Astrocyte (in vitro differentiated cells and primary cell): ENCODE data around the gene FLT3. TPM values are rescaled to one million over a fixed set of nuclear protein-coding genes. Genes with fewer than 3 reads are reported as not detected.

Experiments
- DNase-seq: peaks from one replicate; pipeline ENCODE4 v3.0.0-alpha.2; 2010; ENCODE audit warnings: low read depth
- FAIRE-seq: peaks from 2 replicates; lab custom pipeline; 2011; peaks lifted over from hg19 to GRCh38; lab: Jason Lieb, UNC
- H2AFZ ChIP-seq: 2 replicates; pipeline ENCODE4 v1.6.0; 2012; ENCODE audit warnings: low read depth, low read length, inconsistent platforms
- H3K27ac ChIP-seq: 2 replicates; pipeline ENCODE4 v1.5.1; 2011; ENCODE audit warnings: low read depth, low read length, inconsistent platforms
- H3K27me3 ChIP-seq: 2 replicates; pipeline ENCODE4 v1.6.0; 2011; ENCODE audit warnings: low read length, inconsistent platforms; ENCODE audit not compliant: insufficient read depth
- H3K36me3 ChIP-seq: 2 replicates; pipeline ENCODE4 v1.5.1; 2011; ENCODE audit warnings: low read length, inconsistent platforms; ENCODE audit not compliant: insufficient read depth
- H3K4me1 ChIP-seq: 2 replicates; pipeline ENCODE4 v1.5.1; 2011; ENCODE audit warnings: low read length, inconsistent platforms; ENCODE audit not compliant: insufficient read depth
- H3K4me2 ChIP-seq: 2 replicates; pipeline ENCODE4 v1.6.0; 2012; ENCODE audit warnings: low read length, inconsistent platforms
- H3K4me3 ChIP-seq: 2 replicates; pipeline ENCODE4 v1.5.1; 2011; ENCODE audit warnings: low read depth, mild to moderate bottlenecking, low read length, inconsistent platforms; ENCODE audit not compliant: insufficient read depth
- H3K79me2 ChIP-seq: 2 replicates; pipeline ENCODE4 v1.6.0; 2012; ENCODE audit warnings: mild to moderate bottlenecking, low read length, inconsistent platforms; ENCODE audit not compliant: insufficient read depth
- H3K9ac ChIP-seq: 2 replicates; pipeline ENCODE4 v1.6.0; 2012; ENCODE audit warnings: mild to moderate bottlenecking, low read length, inconsistent platforms
- H3K9me3 ChIP-seq: 2 replicates; pipeline ENCODE4 v1.5.1; 2012; ENCODE audit warnings: low read depth, mild to moderate bottlenecking, low read length, inconsistent platforms; ENCODE audit not compliant: insufficient read depth
- H4K20me1 ChIP-seq: 2 replicates; pipeline ENCODE4 v1.6.0; 2012; ENCODE audit warnings: low read length, inconsistent platforms; ENCODE audit not compliant: insufficient read depth
- H3K27ac Mint-ChIP-seq: one replicate; pipeline ENCODE4 v1.8.0; 2021; ENCODE audit warnings: mild to moderate bottlenecking, mixed read lengths; ENCODE audit not compliant: unreplicated experiment
- H3K27me3 Mint-ChIP-seq: one replicate; pipeline ENCODE4 v1.8.0; 2021; ENCODE audit warnings: low read depth, mixed read lengths; ENCODE audit not compliant: unreplicated experiment
- H3K36me3 Mint-ChIP-seq: one replicate; pipeline ENCODE4 v1.8.0; 2021; ENCODE audit warnings: low read depth, mixed read lengths; ENCODE audit not compliant: unreplicated experiment
- H3K4me1 Mint-ChIP-seq: one replicate; pipeline ENCODE4 v1.8.0; 2021; ENCODE audit warnings: low read depth, mixed read lengths; ENCODE audit not compliant: unreplicated experiment
- H3K4me3 Mint-ChIP-seq: one replicate; pipeline ENCODE4 v1.8.0; 2021; ENCODE audit warnings: mild to moderate bottlenecking, moderate library complexity, mixed read lengths; ENCODE audit not compliant: unreplicated experiment
- H3K9me3 Mint-ChIP-seq: one replicate; pipeline ENCODE4 v1.8.0; 2021; ENCODE audit warnings: mild to moderate bottlenecking, mixed read lengths; ENCODE audit not compliant: unreplicated experiment
- CTCF ChIP-seq: IDR thresholded peaks from 2 replicates; pipeline ENCODE4 v1.5.1; 2011; ENCODE audit warnings: low read depth, mild to moderate bottlenecking, inconsistent platforms, low read length, moderate library complexity; ENCODE audit not compliant: insufficient read depth
- EZH2 ChIP-seq: IDR thresholded peaks from 2 replicates; pipeline ENCODE4 v1.6.1; 2012; ENCODE audit warnings: mild to moderate bottlenecking, low read length, inconsistent platforms; ENCODE audit not compliant: insufficient read depth
- total RNA-seq: library from RNA; stranded (reverse); gene quantifications from 2 replicates; pipeline ENCODE4 v1.2.1, GENCODE V29; 2021

FLT3 gene
- total RNA-seq, 1 donor from 2014 or later, result not detected

- no peak overlapping the region for H3K27ac ChIP-seq
- no peaks in the 10 kb centered on the region for H3K79me2 ChIP-seq
- Mint-ChIP-seq H3K9me3 (no peaks in the 10 kb centered on the region), H3K4me1 (peaks cover 21% of the 10 kb centered on the region), H3K36me3 (no peaks in the 10 kb centered on the region), H3K27me3 (no peaks in the 10 kb centered on the region), H3K27ac (no peak overlapping the region), H3K4me3 (no peak overlapping the region)
- no peaks in the 10 kb centered on the region for H3K9me3 ChIP-seq
- H3K36me3 ChIP-seq, result no peaks in the 10 kb centered on the region
- H3K27me3 ChIP-seq, result peaks cover 2% of the 10 kb centered on the region
- TF ChIP-seq EZH2, result no peak
- H3K4me1 ChIP-seq, result no peaks in the 10 kb centered on the region
- H4K20me1 ChIP-seq, result no peaks in the 10 kb centered on the region
- no peak overlapping the region for H2AFZ ChIP-seq
- H3K9ac ChIP-seq, result no peak overlapping the region
- DNase-seq (no peak), FAIRE-seq (no peak)
- no peak overlapping the region for H3K4me3 ChIP-seq
- no peak overlapping the region for H3K4me2 ChIP-seq
Observed at GRCh38 chr13:28048768-28049167, 51.6 kb downstream of the FLT3 start.

- Histone ChIP-seq H3K79me2 (no peaks in the 10 kb centered on the region), H4K20me1 (no peaks in the 10 kb centered on the region), H2AFZ (no peak overlapping the region), H3K4me1 (no peaks in the 10 kb centered on the region), H3K4me2 (no peak overlapping the region), H3K36me3 (no peaks in the 10 kb centered on the region), H3K27me3 (peaks cover 2% of the 10 kb centered on the region), H3K4me3 (no peak overlapping the region), H3K9ac (no peak overlapping the region), H3K9me3 (no peaks in the 10 kb centered on the region), H3K27ac (no peak overlapping the region)
- H3K36me3 Mint-ChIP-seq, result no peaks in the 10 kb centered on the region
- H3K4me3 Mint-ChIP-seq, result no peak overlapping the region
- DNase-seq (no peak), FAIRE-seq (no peak)
- no peaks in the 10 kb centered on the region for H3K9me3 Mint-ChIP-seq
- H3K4me1 Mint-ChIP-seq, result peaks cover 21% of the 10 kb centered on the region
- H3K27ac Mint-ChIP-seq, result peak overlapping the region; percentile 44
- H3K27me3 Mint-ChIP-seq, result no peaks in the 10 kb centered on the region
- TF ChIP-seq EZH2 (no peak), CTCF (no peak)
Observed at GRCh38 chr13:28047757-28048388, 52.5 kb downstream of the FLT3 start.

GRCh38 chr13:28046981-28047380 lies 53.4 kb downstream of the FLT3 start:
- no peak overlapping the region for H3K4me2 ChIP-seq
- no peaks in the 10 kb centered on the region for H3K27me3 Mint-ChIP-seq
- DNase-seq, result peak; percentile 27
- no peaks in the 10 kb centered on the region for H3K36me3 Mint-ChIP-seq
- no peak overlapping the region for H3K9ac ChIP-seq
- no peaks in the 10 kb centered on the region for H3K36me3 ChIP-seq
- peak overlapping the region; percentile 67 for H3K27ac Mint-ChIP-seq
- H3K4me3 ChIP-seq, result no peak overlapping the region
- H4K20me1 ChIP-seq, result no peaks in the 10 kb centered on the region
- H2AFZ ChIP-seq, result no peak overlapping the region
- H3K79me2 ChIP-seq, result no peaks in the 10 kb centered on the region
- peaks cover 2% of the 10 kb centered on the region for H3K27me3 ChIP-seq
- no peak for TF ChIP-seq EZH2
- TF ChIP-seq CTCF, result no peak
- no peak overlapping the region for H3K27ac ChIP-seq
- H3K9me3 ChIP-seq, result no peaks in the 10 kb centered on the region
- H3K9me3 Mint-ChIP-seq, result no peaks in the 10 kb centered on the region
- H3K4me1 Mint-ChIP-seq, result peaks cover 21% of the 10 kb centered on the region
- peak; percentile 72 for FAIRE-seq
- H3K4me3 Mint-ChIP-seq, result no peak overlapping the region
- no peaks in the 10 kb centered on the region for H3K4me1 ChIP-seq
